ENCODE measurements around the gene SLC43A3. TPM values are rescaled to one million over a fixed set of nuclear protein-coding genes. Genes with fewer than 3 reads are reported as not detected.

SLC43A3 gene
- total and polyA plus RNA-seq, 12 donors = 12.1 to 36.2 (median 19.8) TPM

DNA sequence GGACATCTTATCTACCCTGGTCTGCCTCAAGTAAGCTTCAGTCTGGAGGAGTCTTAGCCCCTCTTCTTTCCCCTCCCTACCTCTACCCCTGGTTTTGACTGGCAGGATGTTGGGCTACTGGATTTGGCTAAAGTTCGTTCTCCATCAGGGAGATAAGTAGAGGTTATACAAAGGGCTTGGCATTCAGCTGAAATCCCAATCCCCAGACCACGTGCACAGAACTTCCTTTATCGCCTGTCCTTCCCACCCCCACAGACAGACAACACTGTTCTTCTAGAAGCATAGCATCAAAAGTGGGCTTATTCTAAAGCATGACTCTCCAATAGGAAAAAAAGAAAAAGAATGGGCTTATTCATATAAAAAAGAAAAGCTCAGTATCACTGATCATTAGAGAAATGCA is 53.8 kb downstream of the SLC43A3 start:
- intact Hi-C loops (cut with DNase I) = no loop called here
- H3K4me1 ChIP-seq = peaks cover 0 to 47% (median 17%) of the 10 kb centered on the region in 9 donors
- DNase-seq (peak in 1 of 2 donors; percentile 23), ATAC-seq (peak in 7 of 8 donors; percentile 21 to 79 (median 56))
- WGBS, 2 donors = 13 to 34% methylated on average over 3 of the region's 3 CpGs
- TF ChIP-seq, protein P1, sequence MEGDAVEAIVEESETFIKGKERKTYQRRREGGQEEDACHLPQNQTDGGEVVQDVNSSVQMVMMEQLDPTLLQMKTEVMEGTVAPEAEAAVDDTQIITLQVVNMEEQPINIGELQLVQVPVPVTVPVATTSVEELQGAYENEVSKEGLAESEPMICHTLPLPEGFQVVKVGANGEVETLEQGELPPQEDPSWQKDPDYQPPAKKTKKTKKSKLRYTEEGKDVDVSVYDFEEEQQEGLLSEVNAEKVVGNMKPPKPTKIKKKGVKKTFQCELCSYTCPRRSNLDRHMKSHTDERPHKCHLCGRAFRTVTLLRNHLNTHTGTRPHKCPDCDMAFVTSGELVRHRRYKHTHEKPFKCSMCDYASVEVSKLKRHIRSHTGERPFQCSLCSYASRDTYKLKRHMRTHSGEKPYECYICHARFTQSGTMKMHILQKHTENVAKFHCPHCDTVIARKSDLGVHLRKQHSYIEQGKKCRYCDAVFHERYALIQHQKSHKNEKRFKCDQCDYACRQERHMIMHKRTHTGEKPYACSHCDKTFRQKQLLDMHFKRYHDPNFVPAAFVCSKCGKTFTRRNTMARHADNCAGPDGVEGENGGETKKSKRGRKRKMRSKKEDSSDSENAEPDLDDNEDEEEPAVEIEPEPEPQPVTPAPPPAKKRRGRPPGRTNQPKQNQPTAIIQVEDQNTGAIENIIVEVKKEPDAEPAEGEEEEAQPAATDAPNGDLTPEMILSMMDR (IDR thresholded peaks at IDR 0.05) = no peak
- peaks cover 0 to 5% (median 0%) of the 10 kb centered on the region in 7 donors for H3K27me3 ChIP-seq
- no peak overlapping the region for H3K4me3 ChIP-seq
- no peaks in the 10 kb centered on the region for H3K36me3 ChIP-seq
- H3K9me3 ChIP-seq = no peaks in the 10 kb centered on the region
- peak overlapping the region in 7 of 10 donors; percentile 25 to 64 (median 39) for H3K27ac ChIP-seq

DNA sequence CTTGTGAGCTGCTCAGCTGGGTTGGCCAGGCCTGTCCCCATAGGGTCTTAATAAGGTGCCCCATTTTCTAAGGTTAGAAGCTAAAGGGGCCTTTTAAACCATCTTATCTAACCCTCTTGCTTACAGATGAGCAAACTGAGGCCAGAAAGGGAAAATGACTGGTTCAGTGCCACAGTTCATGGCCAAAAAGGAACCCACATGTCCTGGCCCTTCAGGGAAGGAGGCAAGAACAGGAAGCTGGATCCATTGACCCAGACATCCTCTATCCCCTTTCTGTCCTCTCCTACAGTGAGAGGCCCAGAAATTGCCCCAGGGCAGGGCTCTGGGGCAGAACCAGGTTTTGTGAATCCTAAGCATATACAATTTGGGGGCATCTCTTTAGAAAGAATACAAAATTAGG is 56.0 kb downstream of the SLC43A3 start:
- Histone ChIP-seq H3K4me3 (no peak overlapping the region), H3K27me3 (no peaks in the 10 kb centered on the region), H3K4me1 (peaks cover 0 to 49% (median 17%) of the 10 kb centered on the region in 9 donors), H3K36me3 (no peaks in the 10 kb centered on the region), H3K27ac (no peak overlapping the region), H3K9me3 (no peaks in the 10 kb centered on the region)
- TF ChIP-seq, protein P1 (IDR thresholded peaks at IDR 0.05) = no peak
- ATAC-seq = no peak
- intact Hi-C loops (cut with DNase I) = no loop called here
- no peak for DNase-seq

DNA sequence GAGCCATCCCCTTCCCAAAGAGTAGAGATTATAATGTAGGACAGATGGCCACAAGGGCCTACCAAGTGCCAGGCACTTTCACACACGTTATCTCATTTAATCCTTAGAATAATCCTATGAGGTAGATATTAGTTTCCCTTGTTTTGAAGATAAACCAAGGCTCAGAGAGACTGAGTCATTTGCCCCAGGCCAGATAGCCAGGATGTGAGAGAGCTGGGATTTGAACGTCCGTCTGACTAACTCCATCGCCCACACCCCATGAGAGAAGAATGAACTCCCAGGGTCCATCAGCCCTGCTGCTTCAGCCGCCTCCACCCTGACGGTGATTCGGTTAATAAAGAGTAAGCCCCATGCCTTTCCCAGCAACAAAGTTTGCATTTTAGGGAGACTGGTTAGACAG is 56.7 kb downstream of the SLC43A3 start:
- intact Hi-C loops (cut with DNase I) = no loop called here
- Histone ChIP-seq H3K4me3 (no peak overlapping the region), H3K36me3 (no peaks in the 10 kb centered on the region), H3K27me3 (no peaks in the 10 kb centered on the region), H3K4me1 (peaks cover 0 to 43% (median 17%) of the 10 kb centered on the region in 9 donors), H3K27ac (no peak overlapping the region), H3K9me3 (no peaks in the 10 kb centered on the region)
- DNase-seq (no peak), ATAC-seq (no peak)
- WGBS, 2 donors = 83 to 84% methylated on average over 7 of the region's 7 CpGs
- TF ChIP-seq, protein P1 (IDR thresholded peaks at IDR 0.05) = no peak

DNA sequence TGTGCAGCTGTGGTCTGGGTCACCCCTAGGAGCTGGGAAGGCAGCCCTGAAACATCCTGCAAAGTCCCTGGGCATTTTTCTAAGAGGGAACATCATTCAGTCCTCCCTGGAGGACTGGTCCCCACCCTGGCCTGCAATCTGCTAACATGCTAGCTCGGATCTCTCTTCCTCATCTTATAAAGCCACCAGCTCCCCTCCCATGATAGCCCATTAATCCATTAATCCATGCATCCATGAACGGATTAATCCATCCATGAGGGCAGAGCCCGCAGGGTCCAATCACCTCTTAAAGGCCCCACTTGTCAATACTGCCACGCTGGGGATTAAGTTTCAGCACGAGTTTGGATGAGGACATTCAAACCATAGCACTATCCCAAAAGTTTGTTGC is 58.1 kb downstream of the SLC43A3 start:
- 68 to 78% methylated on average over 5 of the region's 5 CpGs for WGBS, 2 donors
- H3K4me3 ChIP-seq = no peak overlapping the region
- H3K27ac ChIP-seq = no peak overlapping the region
- H3K27me3 ChIP-seq = no peaks in the 10 kb centered on the region
- H3K9me3 ChIP-seq = no peaks in the 10 kb centered on the region
- peaks cover 0 to 43% (median 17%) of the 10 kb centered on the region in 9 donors for H3K4me1 ChIP-seq
- no peaks in the 10 kb centered on the region for H3K36me3 ChIP-seq
- TF ChIP-seq, protein P1 (IDR thresholded peaks at IDR 0.05) = no peak
- intact Hi-C loops (cut with DNase I) = no loop called here
- peak in 1 of 8 donors; percentile 30 for ATAC-seq
- DNase-seq = no peak
